ENCODE results near the gene LEO1.
A peak's percentile ranks its signal among the peaks of the same experiment; 100 is the strongest.

LEO1 gene

DNA sequence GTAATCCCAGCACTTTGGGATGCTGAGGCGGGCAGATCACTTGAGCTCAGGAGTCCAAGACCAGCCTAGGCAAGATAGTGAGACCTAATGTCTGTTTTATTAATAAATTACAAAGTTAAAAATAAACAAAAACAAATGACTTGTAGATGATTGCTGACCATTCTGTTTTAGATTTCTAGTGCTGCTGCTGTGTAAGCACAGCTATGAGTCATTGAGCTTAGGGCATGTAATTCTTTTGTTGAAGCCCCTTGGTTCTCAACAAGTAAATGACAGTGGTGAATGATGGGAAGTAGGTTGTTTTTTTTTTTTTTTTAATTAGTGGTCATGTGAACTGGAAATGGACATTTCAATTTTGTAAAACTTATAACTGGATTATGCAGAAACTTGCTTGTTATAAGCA, 63.3 kb downstream of the LEO1 start:
- Histone ChIP-seq H2BK5ac (ENCODE audit: low read depth, low read length, poor library complexity, severe bottlenecking) (no peak overlapping the region), H3K4me2 (ENCODE audit: low read length, poor library complexity, severe bottlenecking) (no peak overlapping the region), H3K23ac (ENCODE audit: low read length in 2 of 2) (no peak overlapping the region), H2AFZ (ENCODE audit: low read depth, low read length) (no peak overlapping the region), H3K79me1 (replicated peaks; ENCODE audit: low read length, poor library complexity, severe bottlenecking) (peaks cover 11% of the 10 kb centered on the region), H3K27ac (ENCODE audit: low read length, poor library complexity, severe bottlenecking) (no peak overlapping the region), H3K4me3 (ENCODE audit: insufficient read depth in 1 of 2, low read depth in 1 of 2, low read length in 2 of 2) (no peak overlapping the region), H2BK12ac (ENCODE audit: low read length in 2 of 2) (no peak overlapping the region), H2BK15ac (ENCODE audit: low read depth, poor library complexity, severe bottlenecking) (no peak overlapping the region), H2BK120ac (ENCODE audit: low read depth, low read length) (no peak overlapping the region), H3K18ac (ENCODE audit: low read depth in 1 of 2, low read length in 2 of 2) (no peak overlapping the region), H3K36me3 (ENCODE audit: control insufficient read depth in 1 of 2, insufficient read depth in 2 of 2, low read depth in 1 of 2, low read length in 2 of 2) (peaks cover 7 to 80% of the 10 kb centered on the region in 2 experiments), H3K9me3 (ENCODE audit: control insufficient read depth, low read length) (no peaks in the 10 kb centered on the region), H3K4ac (ENCODE audit: low read depth in 1 of 2, low read length in 2 of 2) (no peak overlapping the region), H2AK5ac (ENCODE audit: low read length, severe bottlenecking) (no peak overlapping the region), H3K14ac (ENCODE audit: low read length in 2 of 2) (no peak overlapping the region), H4K8ac (ENCODE audit: low read length) (no peak overlapping the region), H4K91ac (ENCODE audit: low read length) (no peak overlapping the region), H3K4me1 (ENCODE audit: control insufficient read depth, insufficient read depth, low read depth, low read length) (peaks cover 3% of the 10 kb centered on the region), H3K9ac (ENCODE audit: low read length) (no peak overlapping the region), H3K27me3 (ENCODE audit: control insufficient read depth in 1 of 2, insufficient read depth in 1 of 2, low read length in 2 of 2) (no peaks in the 10 kb centered on the region)
- WGBS, result no CpG with 5 or more reads among the region's 1 CpG
- DNase-seq, result peak; percentile 57

DNA sequence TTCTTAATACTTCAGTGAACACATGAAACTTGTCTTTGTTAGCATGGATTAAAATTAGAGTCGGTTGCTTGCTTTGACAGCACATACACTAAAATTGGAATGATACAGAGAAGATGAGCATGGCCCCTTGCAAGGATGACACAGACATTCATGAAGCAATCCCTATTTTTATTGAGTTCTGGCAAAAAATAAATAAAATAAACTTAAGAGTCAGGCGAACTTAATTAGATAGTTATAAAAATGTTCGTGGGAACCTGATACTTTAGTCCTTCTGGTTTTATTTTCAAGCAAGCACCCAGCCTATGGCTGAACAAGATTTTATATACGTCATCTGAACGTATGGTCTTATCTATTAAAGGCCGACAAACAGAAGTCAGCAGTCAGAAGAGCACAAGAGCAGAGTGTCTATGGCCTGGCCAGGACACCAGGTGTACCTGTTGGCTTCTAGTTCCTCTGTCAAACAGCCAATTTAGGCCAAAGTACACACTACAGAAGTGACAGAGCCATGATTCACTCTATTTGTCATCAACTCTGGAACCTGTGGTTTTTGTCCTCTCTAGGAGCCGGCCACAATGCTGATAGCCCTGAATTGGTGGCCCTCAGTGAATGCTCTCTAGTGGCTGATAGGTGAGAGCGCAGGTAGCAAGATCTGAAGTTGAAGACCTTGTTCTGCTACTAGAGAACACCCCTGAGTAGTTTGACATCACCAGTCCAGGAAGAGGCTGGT, 64.3 kb downstream of the LEO1 start:
- Histone ChIP-seq H3K14ac (ENCODE audit: low read length in 2 of 2) (no peak overlapping the region), H3K9ac (ENCODE audit: low read length) (no peak overlapping the region), H3K27ac (ENCODE audit: low read length, poor library complexity, severe bottlenecking) (no peak overlapping the region), H2BK5ac (ENCODE audit: low read depth, low read length, poor library complexity, severe bottlenecking) (no peak overlapping the region), H2BK120ac (ENCODE audit: low read depth, low read length) (no peak overlapping the region), H3K4me3 (ENCODE audit: insufficient read depth in 1 of 2, low read depth in 1 of 2, low read length in 2 of 2) (no peak overlapping the region), H3K4me2 (ENCODE audit: low read length, poor library complexity, severe bottlenecking) (no peak overlapping the region), H3K23ac (ENCODE audit: low read length in 2 of 2) (no peak overlapping the region), H3K27me3 (ENCODE audit: control insufficient read depth in 1 of 2, insufficient read depth in 1 of 2, low read length in 2 of 2) (no peaks in the 10 kb centered on the region), H3K4ac (ENCODE audit: low read depth in 1 of 2, low read length in 2 of 2) (no peak overlapping the region), H4K8ac (ENCODE audit: low read length) (no peak overlapping the region), H2BK15ac (ENCODE audit: low read depth, poor library complexity, severe bottlenecking) (no peak overlapping the region), H3K79me1 (replicated peaks; ENCODE audit: low read length, poor library complexity, severe bottlenecking) (peaks cover 11% of the 10 kb centered on the region), H2AK5ac (ENCODE audit: low read length, severe bottlenecking) (no peak overlapping the region), H3K36me3 (ENCODE audit: control insufficient read depth in 1 of 2, insufficient read depth in 2 of 2, low read depth in 1 of 2, low read length in 2 of 2) (peaks cover 7 to 79% of the 10 kb centered on the region in 2 experiments), H3K18ac (ENCODE audit: low read depth in 1 of 2, low read length in 2 of 2) (no peak overlapping the region), H2AFZ (ENCODE audit: low read depth, low read length) (no peak overlapping the region), H2BK12ac (ENCODE audit: low read length in 2 of 2) (no peak overlapping the region), H3K4me1 (ENCODE audit: control insufficient read depth, insufficient read depth, low read depth, low read length) (peaks cover 3% of the 10 kb centered on the region), H4K91ac (ENCODE audit: low read length) (no peak overlapping the region), H3K9me3 (ENCODE audit: control insufficient read depth, low read length) (no peaks in the 10 kb centered on the region)
- 80% methylated on average over 7 of the region's 8 CpGs for WGBS
- DNase-seq, result peak; percentile 31

DNA sequence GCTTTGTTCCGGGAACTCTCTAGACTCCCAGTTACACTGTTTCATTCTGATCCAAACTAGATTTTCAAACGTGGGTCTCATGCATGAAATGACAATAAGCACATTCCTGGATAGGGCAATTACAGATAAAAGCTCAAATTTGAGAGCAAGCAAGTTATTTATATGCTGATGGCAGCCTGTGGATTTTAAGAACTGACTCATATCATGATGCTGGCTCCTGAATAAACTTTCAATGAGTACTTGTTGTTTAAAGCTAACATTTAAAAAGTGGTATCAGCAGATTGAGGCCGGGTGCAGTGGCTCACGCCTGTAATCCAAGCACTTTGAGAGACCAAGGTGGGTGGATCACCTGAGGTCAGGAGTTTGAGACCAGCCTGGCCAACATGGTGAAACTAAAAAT, 66.6 kb downstream of the LEO1 start:
- 79% methylated on average over 3 of the region's 4 CpGs for WGBS

DNA sequence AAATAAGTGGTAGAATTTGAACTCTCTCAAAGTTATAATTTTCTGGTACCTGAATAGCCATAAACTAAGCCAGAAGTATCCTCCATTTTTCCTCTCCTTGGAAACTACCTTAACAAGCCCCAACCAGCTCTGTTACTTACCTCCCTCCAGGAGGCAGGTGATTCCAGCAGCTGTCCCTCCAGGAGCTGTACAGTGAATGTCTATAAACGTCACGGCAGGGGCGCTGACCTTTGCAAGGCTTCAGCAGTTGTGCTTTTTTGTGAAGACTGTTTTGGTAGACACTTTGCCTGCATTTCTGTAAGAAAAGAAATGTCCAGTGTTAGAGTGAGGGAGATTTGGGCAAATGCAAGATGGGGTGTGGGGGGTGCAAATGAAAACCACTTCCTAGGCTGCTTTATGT, 67.2 kb downstream of the LEO1 start:
- H3K4me1 ChIP-seq (ENCODE audit: control insufficient read depth, insufficient read depth, low read depth, low read length), result peaks cover 3% of the 10 kb centered on the region
- H3K4me3 ChIP-seq (ENCODE audit: insufficient read depth in 1 of 2, low read depth in 1 of 2, low read length in 2 of 2), result no peak overlapping the region
- H2BK120ac ChIP-seq (ENCODE audit: low read depth, low read length), result no peak overlapping the region
- no peak overlapping the region for H4K91ac ChIP-seq (ENCODE audit: low read length)
- 87% methylated on average over 3 of the region's 3 CpGs for WGBS
- H2BK12ac ChIP-seq (ENCODE audit: low read length in 2 of 2), result no peak overlapping the region
- H3K36me3 ChIP-seq (ENCODE audit: control insufficient read depth in 1 of 2, insufficient read depth in 2 of 2, low read depth in 1 of 2, low read length in 2 of 2), result peaks cover 5 to 84% of the 10 kb centered on the region in 2 experiments
- peaks cover 12% of the 10 kb centered on the region for H3K79me1 ChIP-seq (replicated peaks; ENCODE audit: low read length, poor library complexity, severe bottlenecking)
- H2BK15ac ChIP-seq (ENCODE audit: low read depth, poor library complexity, severe bottlenecking), result no peak overlapping the region
- H2AFZ ChIP-seq (ENCODE audit: low read depth, low read length), result no peak overlapping the region
- H2BK5ac ChIP-seq (ENCODE audit: low read depth, low read length, poor library complexity, severe bottlenecking), result no peak overlapping the region
- no peak overlapping the region for H3K14ac ChIP-seq (ENCODE audit: low read length in 2 of 2)
- no peak overlapping the region for H2AK5ac ChIP-seq (ENCODE audit: low read length, severe bottlenecking)
- H3K27me3 ChIP-seq (ENCODE audit: control insufficient read depth in 1 of 2, insufficient read depth in 1 of 2, low read length in 2 of 2), result no peaks in the 10 kb centered on the region
- no peak overlapping the region for H4K8ac ChIP-seq (ENCODE audit: low read length)
- no peak overlapping the region for H3K23ac ChIP-seq (ENCODE audit: low read length in 2 of 2)
- H3K27ac ChIP-seq (ENCODE audit: low read length, poor library complexity, severe bottlenecking), result no peak overlapping the region
- no peak overlapping the region for H3K18ac ChIP-seq (ENCODE audit: low read depth in 1 of 2, low read length in 2 of 2)
- no peak overlapping the region for H3K4ac ChIP-seq (ENCODE audit: low read depth in 1 of 2, low read length in 2 of 2)
- no peak for DNase-seq
- no peak overlapping the region for H3K9ac ChIP-seq (ENCODE audit: low read length)
- H3K4me2 ChIP-seq (ENCODE audit: low read length, poor library complexity, severe bottlenecking), result no peak overlapping the region
- no peaks in the 10 kb centered on the region for H3K9me3 ChIP-seq (ENCODE audit: control insufficient read depth, low read length)

More for the DNA sequence above, 66.6 kb downstream of the LEO1 start:
- Histone ChIP-seq H3K23ac (ENCODE audit: low read length in 2 of 2) (no peak overlapping the region), H4K8ac (ENCODE audit: low read length) (no peak overlapping the region), H2BK5ac (ENCODE audit: low read depth, low read length, poor library complexity, severe bottlenecking) (no peak overlapping the region), H3K4me3 (ENCODE audit: insufficient read depth in 1 of 2, low read depth in 1 of 2, low read length in 2 of 2) (no peak overlapping the region), H3K4me2 (ENCODE audit: low read length, poor library complexity, severe bottlenecking) (no peak overlapping the region), H2AK5ac (ENCODE audit: low read length, severe bottlenecking) (no peak overlapping the region), H3K14ac (ENCODE audit: low read length in 2 of 2) (no peak overlapping the region), H3K27ac (ENCODE audit: low read length, poor library complexity, severe bottlenecking) (no peak overlapping the region), H3K9ac (ENCODE audit: low read length) (no peak overlapping the region), H3K27me3 (ENCODE audit: control insufficient read depth in 1 of 2, insufficient read depth in 1 of 2, low read length in 2 of 2) (no peaks in the 10 kb centered on the region), H2BK120ac (ENCODE audit: low read depth, low read length) (no peak overlapping the region), H2AFZ (ENCODE audit: low read depth, low read length) (no peak overlapping the region), H3K4ac (ENCODE audit: low read depth in 1 of 2, low read length in 2 of 2) (no peak overlapping the region), H3K4me1 (ENCODE audit: control insufficient read depth, insufficient read depth, low read depth, low read length) (peaks cover 3% of the 10 kb centered on the region), H3K79me1 (replicated peaks; ENCODE audit: low read length, poor library complexity, severe bottlenecking) (peaks cover 13% of the 10 kb centered on the region), H2BK12ac (ENCODE audit: low read length in 2 of 2) (no peak overlapping the region), H4K91ac (ENCODE audit: low read length) (no peak overlapping the region), H3K36me3 (ENCODE audit: control insufficient read depth in 1 of 2, insufficient read depth in 2 of 2, low read depth in 1 of 2, low read length in 2 of 2) (peaks cover 7 to 85% of the 10 kb centered on the region in 2 experiments), H3K9me3 (ENCODE audit: control insufficient read depth, low read length) (no peaks in the 10 kb centered on the region), H2BK15ac (ENCODE audit: low read depth, poor library complexity, severe bottlenecking) (no peak overlapping the region), H3K18ac (ENCODE audit: low read depth in 1 of 2, low read length in 2 of 2) (no peak overlapping the region)
- DNase-seq, result no peak
